Left ventricle myocardium inferior (tissue), 1 donor: Measurements from ENCODE around the gene NAPB. TPM values are rescaled to one million over a fixed set of nuclear protein-coding genes. Genes with fewer than 3 reads are reported as not detected.
A peak's percentile ranks its signal among the peaks of the same experiment; 100 is the strongest.

Source experiments
- DNase-seq: peaks from one replicate; pipeline ENCODE4 v3.0.0-alpha.2; 2020
- H3K27ac ChIP-seq: fragments of 200-600 bp; replicated peaks from 2 replicates; pipeline ENCODE4 v1.8.0; 2021
- H3K27me3 ChIP-seq: fragments of 200-600 bp; 2 replicates; pipeline ENCODE4 v1.8.0; 2021; ENCODE audit warnings: low read depth
- H3K36me3 ChIP-seq: fragments of 200-600 bp; 2 replicates; pipeline ENCODE4 v1.8.0; 2021
- H3K4me1 ChIP-seq: fragments of 200-600 bp; 2 replicates; pipeline ENCODE4 v1.8.0; 2021
- H3K4me3 ChIP-seq: fragments of 200-600 bp; 2 replicates; pipeline ENCODE4 v1.8.0; 2021; ENCODE audit warnings: mild to moderate bottlenecking, moderate library complexity
- H3K9me3 ChIP-seq: fragments of 200-600 bp; replicated peaks from 2 replicates; pipeline ENCODE4 v1.8.0; 2021
- intact Hi-C: fragments of 100-400 bp; cut with micrococcal nuclease; formaldehyde crosslinking; loops from one replicate; pipeline ENCODE4 v1.11.0; 2022
- total RNA-seq: library from RNA; stranded (reverse); fragmentation: NEBNext Ultra II Directional; extraction: Animal tissue kit (Norgen Biotek cat#: 25700); gene quantifications from one replicate; pipeline ENCODE4 v1.2.1, GENCODE V29; 2021
- TF ChIP-seq, protein P1 (sequence below): fragments of 200-600 bp; IDR thresholded peaks from 2 replicates; pipeline ENCODE4 v1.8.0; 2021; ENCODE audit warnings: antibody characterized with exemption, mild to moderate bottlenecking, borderline replicate concordance
- donor health status: DM: no; HTN: yes; CAD: no; lungs with severe emphysema.

Gene NAPB
- total RNA-seq, 1 donor from 2014 or later, result 5.2 TPM

DNA sequence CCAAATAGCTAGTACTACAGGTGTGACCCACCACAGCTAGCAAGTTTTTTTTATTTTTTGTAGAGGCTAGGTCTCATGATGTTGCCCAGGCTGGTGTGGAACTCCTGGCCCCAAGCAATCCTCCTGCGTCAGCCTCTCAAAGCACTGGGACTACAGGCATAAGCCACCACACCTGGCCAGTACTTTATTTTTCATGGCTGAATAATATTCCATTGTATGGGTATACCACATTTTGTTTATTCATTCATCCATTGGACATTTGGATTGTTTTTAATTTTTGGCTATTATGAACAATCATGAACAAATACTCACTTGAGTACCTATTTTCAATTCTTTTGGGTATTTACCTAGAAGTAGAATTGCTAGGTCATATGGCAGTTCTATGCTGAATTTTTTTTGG is 77.7 kb downstream of the NAPB start:
- Histone ChIP-seq H3K9me3 (no peaks in the 10 kb centered on the region), H3K4me3 (no peak overlapping the region)

GRCh38 chr20:23341073-23341472 is 80.2 kb downstream of the NAPB start:
- Histone ChIP-seq H3K4me3 (no peak overlapping the region), H3K27ac (no peak overlapping the region), H3K4me1 (no peaks in the 10 kb centered on the region), H3K9me3 (no peaks in the 10 kb centered on the region), H3K27me3 (no peaks in the 10 kb centered on the region), H3K36me3 (no peaks in the 10 kb centered on the region)
- TF ChIP-seq, protein P1, sequence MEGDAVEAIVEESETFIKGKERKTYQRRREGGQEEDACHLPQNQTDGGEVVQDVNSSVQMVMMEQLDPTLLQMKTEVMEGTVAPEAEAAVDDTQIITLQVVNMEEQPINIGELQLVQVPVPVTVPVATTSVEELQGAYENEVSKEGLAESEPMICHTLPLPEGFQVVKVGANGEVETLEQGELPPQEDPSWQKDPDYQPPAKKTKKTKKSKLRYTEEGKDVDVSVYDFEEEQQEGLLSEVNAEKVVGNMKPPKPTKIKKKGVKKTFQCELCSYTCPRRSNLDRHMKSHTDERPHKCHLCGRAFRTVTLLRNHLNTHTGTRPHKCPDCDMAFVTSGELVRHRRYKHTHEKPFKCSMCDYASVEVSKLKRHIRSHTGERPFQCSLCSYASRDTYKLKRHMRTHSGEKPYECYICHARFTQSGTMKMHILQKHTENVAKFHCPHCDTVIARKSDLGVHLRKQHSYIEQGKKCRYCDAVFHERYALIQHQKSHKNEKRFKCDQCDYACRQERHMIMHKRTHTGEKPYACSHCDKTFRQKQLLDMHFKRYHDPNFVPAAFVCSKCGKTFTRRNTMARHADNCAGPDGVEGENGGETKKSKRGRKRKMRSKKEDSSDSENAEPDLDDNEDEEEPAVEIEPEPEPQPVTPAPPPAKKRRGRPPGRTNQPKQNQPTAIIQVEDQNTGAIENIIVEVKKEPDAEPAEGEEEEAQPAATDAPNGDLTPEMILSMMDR, result no peak
- intact Hi-C loops, result loop anchor here (10.0 kb wide), 1 partner anchor 96 kb away; no protein-coding TSS in a partner anchor
- DNase-seq, result no peak

More for the DNA sequence above, 77.7 kb downstream of the NAPB start:
- TF ChIP-seq, protein P1, result no peak
- intact Hi-C loops, result loop anchor here (10.0 kb wide), 1 partner anchor 99 kb away; no protein-coding TSS in a partner anchor
- no peaks in the 10 kb centered on the region for H3K36me3 ChIP-seq
- H3K27me3 ChIP-seq, result no peaks in the 10 kb centered on the region
- no peaks in the 10 kb centered on the region for H3K4me1 ChIP-seq
- H3K27ac ChIP-seq, result no peak overlapping the region
- no peak for DNase-seq

DNA sequence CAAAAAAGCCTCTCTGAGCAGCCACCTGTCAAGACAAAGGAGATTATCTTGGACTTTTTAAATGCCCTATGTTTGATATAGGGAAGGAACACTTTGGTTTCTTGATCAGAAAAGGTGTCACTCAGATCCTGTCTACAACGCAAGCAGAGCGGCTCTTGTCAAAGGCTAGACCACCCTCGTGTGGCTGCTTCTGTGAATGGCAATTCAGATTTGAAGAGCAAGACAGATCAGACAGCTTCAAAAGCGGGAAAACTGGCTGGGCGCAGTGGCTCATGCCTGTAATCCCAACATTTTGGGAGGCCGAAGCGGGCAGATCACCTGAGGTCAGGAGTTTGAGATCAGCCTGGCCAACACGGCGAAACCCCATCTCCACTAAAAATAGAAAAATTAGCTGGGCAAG is 80.8 kb downstream of the NAPB start:
- Histone ChIP-seq H3K4me1 (no peaks in the 10 kb centered on the region), H3K27ac (no peak overlapping the region), H3K4me3 (no peak overlapping the region), H3K36me3 (no peaks in the 10 kb centered on the region), H3K27me3 (no peaks in the 10 kb centered on the region), H3K9me3 (no peaks in the 10 kb centered on the region)
- intact Hi-C loops, result loop anchor here (10.0 kb wide), 1 partner anchor 96 kb away; no protein-coding TSS in a partner anchor
- DNase-seq, result peak; percentile 56
- TF ChIP-seq, protein P1, result peak; percentile 84

DNA sequence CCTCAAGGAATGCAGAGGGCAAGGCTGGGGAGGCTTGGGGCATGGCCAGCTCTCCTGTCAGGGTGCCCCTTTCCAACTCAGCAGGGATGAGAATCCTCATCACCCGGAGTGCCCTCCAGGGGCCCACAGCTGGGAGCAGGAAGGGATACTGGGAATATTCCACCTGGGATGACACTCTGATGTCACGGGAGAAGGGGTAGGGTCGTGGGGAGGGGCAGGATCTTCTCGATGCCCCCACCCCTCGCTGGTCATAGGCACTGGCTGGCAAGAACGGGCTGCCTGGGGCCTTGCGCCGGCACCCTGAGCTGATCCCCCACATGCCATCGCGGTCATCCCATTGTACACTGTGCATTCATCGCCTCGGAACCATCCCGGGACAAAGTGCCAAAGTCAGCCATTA is 81.3 kb downstream of the NAPB start:
- H3K36me3 ChIP-seq, result no peaks in the 10 kb centered on the region
- DNase-seq, result no peak

GRCh38 chr20:23337312-23337711 is 84.0 kb downstream of the NAPB start:
- Histone ChIP-seq H3K4me1 (peaks cover 18% of the 10 kb centered on the region), H3K36me3 (no peaks in the 10 kb centered on the region), H3K4me3 (no peak overlapping the region), H3K27ac (no peak overlapping the region), H3K9me3 (no peaks in the 10 kb centered on the region), H3K27me3 (no peaks in the 10 kb centered on the region)
- intact Hi-C loops, result loop anchor here (5.0 kb wide), 1 partner anchor 645 kb away; no protein-coding TSS in a partner anchor
- no peak for DNase-seq
- TF ChIP-seq, protein P1, result no peak

More for the DNA sequence above, 81.3 kb downstream of the NAPB start:
- Histone ChIP-seq H3K27ac (no peak overlapping the region), H3K27me3 (no peaks in the 10 kb centered on the region), H3K9me3 (no peaks in the 10 kb centered on the region), H3K4me1 (peaks cover 1% of the 10 kb centered on the region), H3K4me3 (no peak overlapping the region)
- TF ChIP-seq, protein P1, result no peak
- intact Hi-C loops, result loop anchor here (5.0 to 10.0 kb wide), 2 partner anchors 95 to 648 kb away; no protein-coding TSS in a partner anchor
